Measurements from ENCODE around the gene GAB2.
A peak's percentile ranks its signal among the peaks of the same experiment; 100 is the strongest.

Gene GAB2

GRCh38 chr11:78217650-78218541, 199.7 kb downstream of the GAB2 start:
- DNase-seq, result no peak

- no peak for DNase-seq
Measured at GRCh38 chr11:78216571-78217287, 200.9 kb downstream of the GAB2 start.

- no peak for DNase-seq
Measured at GRCh38 chr11:78216021-78216420, 201.6 kb downstream of the GAB2 start.

GRCh38 chr11:78214331-78215194, 203.1 kb downstream of the GAB2 start:
- DNase-seq, result no peak

GRCh38 chr11:78213526-78214330, 203.9 kb downstream of the GAB2 start:
- DNase-seq, result no peak

- no peak for DNase-seq
Measured at GRCh38 chr11:78212586-78213371, 204.8 kb downstream of the GAB2 start.

- no peak for DNase-seq
Measured at GRCh38 chr11:78211565-78211964, 206.1 kb downstream of the GAB2 start.

GRCh38 chr11:78210000-78210608, 207.5 kb downstream of the GAB2 start:
- DNase-seq, result no peak

- no peak for DNase-seq
Measured at GRCh38 chr11:78209478-78209877, 208.1 kb downstream of the GAB2 start.

GRCh38 chr11:78208257-78209165, 209.1 kb downstream of the GAB2 start:
- no peak for DNase-seq

GRCh38 chr11:78207532-78208256, 209.9 kb downstream of the GAB2 start:
- no peak for DNase-seq

GRCh38 chr11:78205691-78206090, 211.9 kb downstream of the GAB2 start:
- no peak for DNase-seq

GRCh38 chr11:78205256-78205655, 212.4 kb downstream of the GAB2 start:
- DNase-seq, result no peak

- peak; percentile 70 for DNase-seq
Measured at GRCh38 chr11:78203184-78203583, 214.4 kb downstream of the GAB2 start.

GRCh38 chr11:78202733-78203167, 214.9 kb downstream of the GAB2 start:
- DNase-seq, result peak; percentile 82

GRCh38 chr11:78201096-78201818, 216.4 kb downstream of the GAB2 start:
- DNase-seq, result peak; percentile 31

- DNase-seq, result no peak
Measured at GRCh38 chr11:78200553-78200952, 217.1 kb downstream of the GAB2 start.

GRCh38 chr11:78200061-78200460, 217.6 kb downstream of the GAB2 start:
- DNase-seq, result no peak
